GM23248 (cell line): ENCODE results near the gene TGFBR3L.

ENCODE experiments used
- EZH2 ChIP-seq: fragments of 200-600 bp; sonication (generic); IDR thresholded peaks from 2 replicates; pipeline ENCODE4 v1.6.1; 2018; ENCODE audit warnings: antibody characterized with exemption, mild to moderate bottlenecking; ENCODE audit not compliant: insufficient read depth, poor library complexity, severe bottlenecking
- EZH2phosphoT487 ChIP-seq: fragments of 200-600 bp; sonication (generic); IDR thresholded peaks from 2 replicates; pipeline ENCODE4 v1.6.1; 2018; ENCODE audit warnings: antibody characterized with exemption, moderate library complexity, mild to moderate bottlenecking, low read depth; ENCODE audit not compliant: insufficient read depth

GRCh38 chr19:7905268-7905667 is 9.4 kb upstream of the TGFBR3L start:
- no peak for TF ChIP-seq EZH2phosphoT487
- no peak for TF ChIP-seq EZH2
